Measurements from ENCODE around the gene RNF14.

DNA sequence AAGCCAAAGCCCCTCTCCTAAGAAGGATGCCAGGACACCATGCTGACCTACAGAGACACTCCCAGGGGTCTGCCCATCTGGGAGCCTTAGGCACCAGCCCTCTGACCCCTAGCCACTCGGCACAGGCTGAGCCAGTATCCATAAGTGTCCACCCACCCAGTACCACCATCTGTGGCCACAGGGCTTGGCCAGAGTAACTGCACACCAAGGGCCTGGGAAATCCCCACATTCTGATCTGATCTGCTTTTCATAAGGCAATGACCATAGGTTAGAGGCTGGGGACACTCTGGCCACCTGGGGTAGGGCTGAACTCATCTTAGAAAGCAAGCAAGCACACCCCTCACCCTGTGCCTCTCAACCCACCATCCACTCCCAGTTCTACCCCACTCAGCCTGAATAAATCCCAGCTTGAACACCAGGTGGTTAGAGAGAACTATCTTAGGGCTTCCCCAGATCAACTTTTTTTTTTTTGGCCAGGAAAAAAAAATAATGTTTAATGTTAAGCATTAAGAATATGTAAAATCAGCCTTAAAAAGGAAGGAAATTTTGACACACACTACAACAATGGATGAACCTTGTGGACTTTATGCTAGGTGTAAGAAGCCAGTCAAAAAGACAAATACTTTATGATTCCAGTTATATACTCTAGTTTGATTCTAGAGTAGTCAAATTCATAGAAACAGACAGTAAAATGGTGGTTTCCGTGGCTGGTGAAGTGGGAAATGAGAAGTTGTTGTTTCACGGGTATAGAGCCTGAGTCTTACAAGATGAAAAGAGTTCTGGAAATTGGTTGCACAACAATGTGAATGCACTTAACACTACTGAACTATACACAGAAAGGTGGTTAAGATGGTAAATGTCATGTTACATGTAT, 37.7 kb downstream of the RNF14 start:
- TF ChIP-seq, protein P1, sequence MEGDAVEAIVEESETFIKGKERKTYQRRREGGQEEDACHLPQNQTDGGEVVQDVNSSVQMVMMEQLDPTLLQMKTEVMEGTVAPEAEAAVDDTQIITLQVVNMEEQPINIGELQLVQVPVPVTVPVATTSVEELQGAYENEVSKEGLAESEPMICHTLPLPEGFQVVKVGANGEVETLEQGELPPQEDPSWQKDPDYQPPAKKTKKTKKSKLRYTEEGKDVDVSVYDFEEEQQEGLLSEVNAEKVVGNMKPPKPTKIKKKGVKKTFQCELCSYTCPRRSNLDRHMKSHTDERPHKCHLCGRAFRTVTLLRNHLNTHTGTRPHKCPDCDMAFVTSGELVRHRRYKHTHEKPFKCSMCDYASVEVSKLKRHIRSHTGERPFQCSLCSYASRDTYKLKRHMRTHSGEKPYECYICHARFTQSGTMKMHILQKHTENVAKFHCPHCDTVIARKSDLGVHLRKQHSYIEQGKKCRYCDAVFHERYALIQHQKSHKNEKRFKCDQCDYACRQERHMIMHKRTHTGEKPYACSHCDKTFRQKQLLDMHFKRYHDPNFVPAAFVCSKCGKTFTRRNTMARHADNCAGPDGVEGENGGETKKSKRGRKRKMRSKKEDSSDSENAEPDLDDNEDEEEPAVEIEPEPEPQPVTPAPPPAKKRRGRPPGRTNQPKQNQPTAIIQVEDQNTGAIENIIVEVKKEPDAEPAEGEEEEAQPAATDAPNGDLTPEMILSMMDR (conservative IDR thresholded peaks at IDR 0.05) = no peak
- TF ChIP-seq ZFX (IDR thresholded peaks at IDR 0.05) = no peak

Data from C4-2B (cell line).